ENCODE measurements around the gene GARIN5B. TPM values are rescaled to one million over a fixed set of nuclear protein-coding genes. Genes with fewer than 3 reads are reported as not detected.

Gene GARIN5B
- total RNA-seq, 1 experiment from 2014 or later = not detected

- BruUV-seq (replicated peaks) = no TSS peak
- no peak overlapping the region for H3K27ac Mint-ChIP-seq (ENCODE audit: low read depth, unreplicated experiment)
- CTCF ChIA-PET = interaction anchor here (0.6 to 2.2 kb wide), 4 partner anchors 14 to 60 kb away, joined by 3 to 9 read pairs (median 5); no protein-coding TSS in a partner anchor
- POLR2A ChIA-PET = interaction anchor here (0.5 to 1.2 kb wide), 4 partner anchors 14 to 853 kb away, joined by 3 to 7 read pairs (median 3); partner anchors contain the start of genes KMT5C and NAT14
- peaks cover 19% of the 10 kb centered on the region for H3K4me1 Mint-ChIP-seq (ENCODE audit: insufficient read depth, unreplicated experiment)
- intact Hi-C loops (cut with micrococcal nuclease) = loop anchor here (2.0 kb wide), 1 partner anchor 14 kb away; the partner anchor contains the start of gene KMT5C
- H3K4me3 Mint-ChIP-seq (ENCODE audit: unreplicated experiment) = peak overlapping the region; percentile 70
- H3K27me3 Mint-ChIP-seq (ENCODE audit: insufficient read depth, unreplicated experiment) = peaks cover 11% of the 10 kb centered on the region
- H3K9me3 Mint-ChIP-seq (ENCODE audit: unreplicated experiment) = no peaks in the 10 kb centered on the region
- H3K36me3 Mint-ChIP-seq (ENCODE audit: insufficient read depth, unreplicated experiment) = peaks cover 7% of the 10 kb centered on the region
- no peak for DNase-seq (ENCODE audit: unreplicated experiment)
- no peak for TF ChIP-seq CTCF (IDR thresholded peaks at IDR 0.05; ENCODE audit: unreplicated experiment)
Measured at GRCh38 chr19:55352549-55353145, 10.4 kb downstream of the GARIN5B start.

- no peak overlapping the region for H3K27ac Mint-ChIP-seq (ENCODE audit: low read depth, unreplicated experiment)
- peaks cover 5% of the 10 kb centered on the region for H3K27me3 Mint-ChIP-seq (ENCODE audit: insufficient read depth, unreplicated experiment)
- intact Hi-C loops (cut with micrococcal nuclease) = loop anchor here (2.0 kb wide), 1 partner anchor 13 kb away; the partner anchor contains the start of gene KMT5C
- peak; percentile 68 for DNase-seq (ENCODE audit: unreplicated experiment)
- no TSS peak for BruUV-seq (replicated peaks)
- no peak overlapping the region for H3K4me3 Mint-ChIP-seq (ENCODE audit: unreplicated experiment)
- H3K36me3 Mint-ChIP-seq (ENCODE audit: insufficient read depth, unreplicated experiment) = peaks cover 9% of the 10 kb centered on the region
- H3K9me3 Mint-ChIP-seq (ENCODE audit: unreplicated experiment) = no peaks in the 10 kb centered on the region
- TF ChIP-seq CTCF (IDR thresholded peaks at IDR 0.05; ENCODE audit: unreplicated experiment) = no peak
- ChIA-PET POLR2A (interaction anchor here (0.6 to 1.2 kb wide), 4 partner anchors 13 to 133 kb away, joined by 3 to 7 read pairs (median 3); partner anchors contain the start of genes IL11, KMT5C and NAT14), CTCF (interaction anchor here (0.7 to 2.2 kb wide), 3 partner anchors 14 to 60 kb away, joined by 4 to 9 read pairs (median 6); no protein-coding TSS in a partner anchor)
- peaks cover 19% of the 10 kb centered on the region for H3K4me1 Mint-ChIP-seq (ENCODE audit: insufficient read depth, unreplicated experiment)
Measured at GRCh38 chr19:55352040-55352439, 11.0 kb downstream of the GARIN5B start.

GRCh38 chr19:55350620-55351315 lies 12.3 kb downstream of the GARIN5B start:
- H3K4me3 Mint-ChIP-seq (ENCODE audit: unreplicated experiment) = no peak overlapping the region

More at GRCh38 chr19:55350620-55351315, 12.3 kb downstream of the GARIN5B start:
- ChIA-PET POLR2A (interaction anchor here (0.7 to 0.9 kb wide), 3 partner anchors 18 to 307 kb away, joined by 3 to 4 read pairs (median 4); no protein-coding TSS in a partner anchor), CTCF (interaction anchor here (0.8 to 1.8 kb wide), 4 partner anchors 12 to 153 kb away, joined by 3 to 5 read pairs (median 5); no protein-coding TSS in a partner anchor)
- intact Hi-C loops (cut with micrococcal nuclease) = no loop called here
- H3K27me3 Mint-ChIP-seq (ENCODE audit: insufficient read depth, unreplicated experiment) = no peaks in the 10 kb centered on the region
- H3K36me3 Mint-ChIP-seq (ENCODE audit: insufficient read depth, unreplicated experiment) = peaks cover 13% of the 10 kb centered on the region
- no peak for DNase-seq (ENCODE audit: unreplicated experiment)
- no peak for TF ChIP-seq CTCF (IDR thresholded peaks at IDR 0.05; ENCODE audit: unreplicated experiment)
- no peaks in the 10 kb centered on the region for H3K9me3 Mint-ChIP-seq (ENCODE audit: unreplicated experiment)
- BruUV-seq (replicated peaks) = no TSS peak
- no peak overlapping the region for H3K27ac Mint-ChIP-seq (ENCODE audit: low read depth, unreplicated experiment)
- peaks cover 19% of the 10 kb centered on the region for H3K4me1 Mint-ChIP-seq (ENCODE audit: insufficient read depth, unreplicated experiment)
